IMR-90 (cell line): ENCODE measurements around the gene PGAP1.

Experiments
- CEBPB ChIP-seq: IDR thresholded peaks from 2 replicates; pipeline ENCODE4 v1.6.1; 2012; ENCODE audit warnings: low read depth, low read length, improper control_type of control experiment
- CHD1 ChIP-seq: IDR thresholded peaks from 2 replicates; pipeline ENCODE4 v1.6.1; 2012; ENCODE audit warnings: low read depth, low read length, improper control_type of control experiment
- CTCF ChIP-seq: conservative IDR thresholded peaks from 2 replicates; pipeline ENCODE4 v1.5.1; 2012; ENCODE audit warnings: mild to moderate bottlenecking, low read depth, low read length, improper control_type of control experiment
- ELK1 ChIP-seq: fragments of 150-350 bp; IDR thresholded peaks from 2 replicates; pipeline ENCODE4 v1.6.1; 2016; ENCODE audit warnings: low read depth, mild to moderate bottlenecking, low read length, moderate library complexity, borderline replicate concordance
- MAZ ChIP-seq: IDR thresholded peaks from 2 replicates; pipeline ENCODE4 v1.6.1; 2012; ENCODE audit warnings: low read depth, mild to moderate bottlenecking, low read length, improper control_type of control experiment, moderate library complexity, borderline replicate concordance
- MXI1 ChIP-seq: IDR thresholded peaks from 2 replicates; pipeline ENCODE4 v1.6.1; 2012; ENCODE audit warnings: low read depth, mild to moderate bottlenecking, low read length, moderate library complexity, borderline replicate concordance
- NFE2L2 ChIP-seq: fragments of 150-350 bp; IDR thresholded peaks from 2 replicates; pipeline ENCODE4 v1.6.1; 2016; ENCODE audit warnings: low read depth, mild to moderate bottlenecking, low read length
- POLR2A ChIP-seq: IDR thresholded peaks from 2 replicates; pipeline ENCODE4 v1.6.1; 2012; ENCODE audit warnings: mild to moderate bottlenecking, low read depth, low read length
- RAD21 ChIP-seq: IDR thresholded peaks from 2 replicates; pipeline ENCODE4 v1.6.1; 2012; ENCODE audit warnings: low read length, improper control_type of control experiment
- RFX5 ChIP-seq: IDR thresholded peaks from 2 replicates; pipeline ENCODE4 v1.8.0; 2012; ENCODE audit warnings: low read depth, mild to moderate bottlenecking, low read length, moderate library complexity
- SMC3 ChIP-seq: fragments of 150-350 bp; IDR thresholded peaks from 2 replicates; pipeline ENCODE4 v1.6.1; 2016; ENCODE audit warnings: low read depth, mild to moderate bottlenecking, antibody characterized with exemption, low read length, moderate library complexity

- TF ChIP-seq CTCF (no peak), POLR2A (no peak), CEBPB (no peak), MAZ (no peak), MXI1 (no peak), SMC3 (no peak), CHD1 (no peak), NFE2L2 (no peak), RFX5 (no peak), RAD21 (no peak), ELK1 (no peak)
Observed at GRCh38 chr2:196971574-196972279, 45.2 kb upstream of the PGAP1 start.
